BE2C (cell line): ENCODE measurements around the gene ABR.

Source experiments
- DNase-seq: peaks from one replicate; pipeline ENCODE4 v3.0.0-alpha.2; 2020
- H3K27me3 ChIP-seq: fragments of 250-450 bp; sonication (Bioruptor Pico); 2 replicates; pipeline ENCODE4 v1.5.1; 2020; ENCODE audit warnings: mild to moderate bottlenecking
- H3K36me3 ChIP-seq: fragments of 250-450 bp; sonication (Bioruptor Pico); 2 replicates; pipeline ENCODE4 v1.5.1; 2020; ENCODE audit warnings: mild to moderate bottlenecking
- H3K4me1 ChIP-seq: fragments of 250-450 bp; sonication (Bioruptor Pico); 2 replicates; pipeline ENCODE4 v1.5.1; 2020
- H3K4me3 ChIP-seq: 2 replicates; pipeline ENCODE4 v1.5.1; 2011; ENCODE audit warnings: low read depth, low read length
- H3K9me3 ChIP-seq: fragments of 250-450 bp; sonication (Bioruptor Pico); 2 replicates; pipeline ENCODE4 v1.5.1; 2020
- TF ChIP-seq, protein P1 (sequence below): IDR thresholded peaks from 2 replicates; pipeline ENCODE4 v1.5.1; 2012; ENCODE audit warnings: mild to moderate bottlenecking, low read depth, low read length

Gene ABR

DNA sequence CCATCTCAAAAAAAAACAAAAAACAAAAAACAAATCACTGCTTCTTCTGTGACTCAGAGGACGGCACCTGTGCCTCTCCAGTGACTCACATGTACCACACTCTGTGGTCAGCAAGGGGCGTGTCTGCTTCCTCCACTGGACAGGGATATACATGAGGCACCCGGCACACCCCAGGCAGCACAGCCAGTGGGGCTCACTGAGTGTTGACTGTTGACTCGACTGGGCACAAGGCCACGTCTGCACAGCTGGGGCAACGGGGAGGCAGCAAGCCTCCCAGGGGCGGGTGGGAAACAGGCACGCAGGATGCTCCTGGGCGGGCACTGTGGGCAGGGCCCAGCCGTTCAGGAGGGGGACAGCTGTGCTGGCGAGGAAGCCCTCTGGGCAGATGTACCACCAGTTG is 118.8 kb downstream of the ABR start:
- Histone ChIP-seq H3K4me1 (no peaks in the 10 kb centered on the region), H3K36me3 (no peaks in the 10 kb centered on the region; the same call in 1 of the 2 replicates), H3K4me3 (no peak overlapping the region), H3K27me3 (no peaks in the 10 kb centered on the region), H3K9me3 (no peaks in the 10 kb centered on the region)
- TF ChIP-seq, protein P1, sequence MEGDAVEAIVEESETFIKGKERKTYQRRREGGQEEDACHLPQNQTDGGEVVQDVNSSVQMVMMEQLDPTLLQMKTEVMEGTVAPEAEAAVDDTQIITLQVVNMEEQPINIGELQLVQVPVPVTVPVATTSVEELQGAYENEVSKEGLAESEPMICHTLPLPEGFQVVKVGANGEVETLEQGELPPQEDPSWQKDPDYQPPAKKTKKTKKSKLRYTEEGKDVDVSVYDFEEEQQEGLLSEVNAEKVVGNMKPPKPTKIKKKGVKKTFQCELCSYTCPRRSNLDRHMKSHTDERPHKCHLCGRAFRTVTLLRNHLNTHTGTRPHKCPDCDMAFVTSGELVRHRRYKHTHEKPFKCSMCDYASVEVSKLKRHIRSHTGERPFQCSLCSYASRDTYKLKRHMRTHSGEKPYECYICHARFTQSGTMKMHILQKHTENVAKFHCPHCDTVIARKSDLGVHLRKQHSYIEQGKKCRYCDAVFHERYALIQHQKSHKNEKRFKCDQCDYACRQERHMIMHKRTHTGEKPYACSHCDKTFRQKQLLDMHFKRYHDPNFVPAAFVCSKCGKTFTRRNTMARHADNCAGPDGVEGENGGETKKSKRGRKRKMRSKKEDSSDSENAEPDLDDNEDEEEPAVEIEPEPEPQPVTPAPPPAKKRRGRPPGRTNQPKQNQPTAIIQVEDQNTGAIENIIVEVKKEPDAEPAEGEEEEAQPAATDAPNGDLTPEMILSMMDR: no peak
- DNase-seq: no peak

- H3K27me3 ChIP-seq: no peaks in the 10 kb centered on the region
- no peak overlapping the region for H3K4me3 ChIP-seq
- H3K9me3 ChIP-seq: no peaks in the 10 kb centered on the region
- no peaks in the 10 kb centered on the region for H3K4me1 ChIP-seq
- H3K36me3 ChIP-seq: no peaks in the 10 kb centered on the region; the same call in 1 of the 2 replicates
- TF ChIP-seq, protein P1: no peak
- DNase-seq: no peak
Measured at GRCh38 chr17:1059131-1059795, 120.5 kb downstream of the ABR start.

GRCh38 chr17:1058423-1059130 is 121.2 kb downstream of the ABR start:
- Histone ChIP-seq H3K9me3 (no peaks in the 10 kb centered on the region), H3K27me3 (no peaks in the 10 kb centered on the region), H3K4me3 (no peak overlapping the region), H3K4me1 (no peaks in the 10 kb centered on the region), H3K36me3 (no peaks in the 10 kb centered on the region; the same call in 1 of the 2 replicates)
- TF ChIP-seq, protein P1: peak; percentile 34
- DNase-seq: peak; percentile 49

DNA sequence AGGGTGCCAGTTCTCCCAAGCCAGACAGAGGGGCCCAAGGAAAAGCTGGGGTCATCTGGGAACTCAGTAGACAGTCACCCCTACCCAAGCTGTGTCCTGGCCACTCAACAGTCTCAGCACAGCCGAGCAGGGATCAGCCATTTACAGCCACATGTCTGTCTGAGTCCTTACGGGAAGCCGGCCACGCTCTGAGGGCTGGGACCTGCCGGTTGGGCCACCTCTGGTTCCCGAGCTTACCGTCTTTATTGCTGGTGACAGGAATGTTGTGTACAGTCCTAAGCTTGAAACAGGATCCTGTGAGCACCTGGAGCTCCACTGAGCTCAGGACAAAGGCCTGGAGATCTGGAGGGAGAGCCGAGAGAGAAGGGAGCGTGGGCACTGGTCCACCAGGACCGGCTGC is 123.0 kb downstream of the ABR start:
- Histone ChIP-seq H3K4me1 (no peaks in the 10 kb centered on the region), H3K36me3 (no peaks in the 10 kb centered on the region; the same call in 1 of the 2 replicates), H3K4me3 (no peak overlapping the region), H3K9me3 (no peaks in the 10 kb centered on the region), H3K27me3 (no peaks in the 10 kb centered on the region)
- TF ChIP-seq, protein P1: no peak
- DNase-seq: no peak

DNA sequence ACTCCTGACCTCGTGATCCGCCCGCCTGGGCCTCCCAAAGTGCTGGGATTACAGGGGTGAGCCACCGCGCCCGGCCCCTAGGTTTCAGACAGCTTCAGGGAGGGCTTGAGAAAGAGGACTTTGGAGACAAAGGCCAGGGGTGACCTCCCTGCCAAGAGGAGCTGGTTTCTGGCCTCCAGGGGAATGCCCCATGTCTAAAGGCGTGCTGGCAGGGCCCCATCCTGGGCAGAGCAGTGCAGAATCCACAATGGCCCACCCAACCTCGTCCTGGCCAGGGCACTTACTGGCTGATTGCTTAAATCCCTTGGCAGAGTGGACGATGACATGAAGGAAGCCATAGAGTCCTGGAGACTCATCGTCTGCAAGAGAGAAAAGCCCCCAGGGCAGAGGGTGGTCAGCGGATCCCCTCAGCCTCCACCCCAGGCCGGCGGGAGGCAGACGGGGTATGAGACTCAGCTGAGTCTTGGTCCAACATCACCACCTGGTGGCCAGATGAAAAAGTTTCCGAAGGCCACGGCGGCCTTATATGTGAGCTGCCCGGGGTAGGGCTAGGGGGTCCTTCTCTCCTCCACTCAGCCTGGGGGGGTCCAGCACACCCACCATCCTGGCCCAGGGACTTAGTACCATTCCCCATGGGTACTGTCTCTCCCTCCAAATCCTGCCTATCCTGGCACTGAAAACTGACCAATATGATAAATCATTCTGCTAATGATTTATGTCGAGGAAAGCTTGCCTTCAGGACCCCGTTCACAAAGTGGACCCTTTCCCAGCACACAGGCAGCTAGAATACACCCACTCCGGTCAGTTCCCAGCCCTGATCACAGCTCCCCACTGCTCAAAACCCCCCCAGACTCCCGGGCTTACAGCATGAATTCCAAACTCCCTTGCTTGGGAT is 123.8 kb downstream of the ABR start:
- Histone ChIP-seq H3K9me3 (no peaks in the 10 kb centered on the region), H3K4me3 (no peak overlapping the region), H3K4me1 (no peaks in the 10 kb centered on the region), H3K27me3 (no peaks in the 10 kb centered on the region), H3K36me3 (no peaks in the 10 kb centered on the region; the same call in 1 of the 2 replicates)
- peak; percentile 67 for DNase-seq
- TF ChIP-seq, protein P1: peak; percentile 52
